Inflammatory macrophage treated with lipopolysaccharide for 1 hour (primary cell): ENCODE data around the gene CMTM2.

ENCODE experiments used
- DNase-seq, 2 donors: peaks; one replicate each; pipeline ENCODE4 v3.0.0-alpha.2; 2020 to 2022

The CMTM2 gene

DNA sequence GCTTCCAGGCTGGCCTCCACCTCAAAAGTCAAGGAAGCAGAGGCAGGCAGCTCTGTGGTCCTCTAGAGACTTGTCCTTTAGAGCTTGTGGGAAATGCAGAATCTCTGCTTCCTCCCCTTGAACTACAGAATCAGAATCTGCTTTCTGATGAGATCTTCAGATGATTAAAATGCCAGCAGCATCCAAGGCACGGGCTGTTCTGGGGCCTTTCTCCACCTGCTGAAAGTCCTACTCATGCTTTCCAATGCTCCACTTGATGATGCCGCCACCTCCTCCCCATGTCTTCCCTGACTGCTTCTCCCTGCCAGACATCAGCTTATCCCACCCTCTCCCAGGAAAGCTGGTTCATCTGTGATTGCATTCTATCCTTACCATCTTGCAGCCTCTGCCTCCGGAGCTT, 58.5 kb downstream of the CMTM2 start:
- DNase-seq, result no peak
